IPS-NIHi11 (cell line): ENCODE results near the gene TATDN2.
"Not testable (repeated sequence)": the region's sequence is repeated elsewhere in the genome, so short reads cannot be mapped to it uniquely, and the experiment has no call there.

Source experiments
- DNase-seq: peaks from one replicate; pipeline ENCODE4 v3.0.0; 2012; ENCODE audit warnings: mixed read lengths, low spot score

Gene TATDN2

GRCh38 chr3:10272476-10272875, 24.2 kb downstream of the TATDN2 start:
- not testable (repeated sequence) for DNase-seq

GRCh38 chr3:10272977-10273376, 24.7 kb downstream of the TATDN2 start:
- DNase-seq: no peak

GRCh38 chr3:10273702-10274305, 25.5 kb downstream of the TATDN2 start:
- no peak for DNase-seq

GRCh38 chr3:10274601-10275000, 26.3 kb downstream of the TATDN2 start:
- DNase-seq: no peak

GRCh38 chr3:10277115-10277625, 28.9 kb downstream of the TATDN2 start:
- DNase-seq: no peak

- no peak for DNase-seq
Measured at GRCh38 chr3:10278501-10278900, 30.2 kb downstream of the TATDN2 start.

GRCh38 chr3:10279384-10280176, 31.3 kb downstream of the TATDN2 start:
- DNase-seq: no peak

- no peak for DNase-seq
Measured at GRCh38 chr3:10280177-10280529, 31.9 kb downstream of the TATDN2 start.

- no peak for DNase-seq
Measured at GRCh38 chr3:10280571-10280970, 32.3 kb downstream of the TATDN2 start.

- DNase-seq: no peak
Measured at GRCh38 chr3:10281951-10282350, 33.7 kb downstream of the TATDN2 start.

- DNase-seq: no peak
Measured at GRCh38 chr3:10283638-10284037, 35.4 kb downstream of the TATDN2 start.

- no peak for DNase-seq
Measured at GRCh38 chr3:10284496-10284895, 36.2 kb downstream of the TATDN2 start.

GRCh38 chr3:10285272-10286132, 37.2 kb downstream of the TATDN2 start:
- no peak for DNase-seq

GRCh38 chr3:10286133-10286524, 37.9 kb downstream of the TATDN2 start:
- no peak for DNase-seq

- DNase-seq: peak; percentile 77
Measured at GRCh38 chr3:10286596-10287295, 38.5 kb downstream of the TATDN2 start.

GRCh38 chr3:10287936-10288574, 39.8 kb downstream of the TATDN2 start:
- DNase-seq: no peak

- DNase-seq: no peak
Measured at GRCh38 chr3:10288575-10288960, 40.3 kb downstream of the TATDN2 start.

- DNase-seq: no peak
Measured at GRCh38 chr3:10289077-10289476, 40.8 kb downstream of the TATDN2 start.

GRCh38 chr3:10289787-10290355, 41.6 kb downstream of the TATDN2 start:
- DNase-seq: no peak

GRCh38 chr3:10290481-10291176, 42.4 kb downstream of the TATDN2 start:
- DNase-seq: no peak

GRCh38 chr3:10291641-10292040, 43.4 kb downstream of the TATDN2 start:
- DNase-seq: no peak
